HL-60 (cell line): Measurements from ENCODE around the gene FANCC.

Source experiments
- GABPA ChIP-seq: IDR thresholded peaks from 2 replicates; pipeline ENCODE4 v1.6.1; 2012; ENCODE audit warnings: low read depth
- SPI1 ChIP-seq: IDR thresholded peaks from 2 replicates; pipeline ENCODE4 v1.6.1; 2012; ENCODE audit warnings: low read depth, mild to moderate bottlenecking, borderline replicate concordance
- TF ChIP-seq, protein P1 (sequence below): IDR thresholded peaks from one replicate; pipeline ENCODE4 v1.5.1; 2011; ENCODE audit warnings: low read length, control low read depth, inconsistent platforms; ENCODE audit not compliant: insufficient read depth

GRCh38 chr9:95176755-95177319, 140.7 kb downstream of the FANCC start:
- TF ChIP-seq, protein P1, sequence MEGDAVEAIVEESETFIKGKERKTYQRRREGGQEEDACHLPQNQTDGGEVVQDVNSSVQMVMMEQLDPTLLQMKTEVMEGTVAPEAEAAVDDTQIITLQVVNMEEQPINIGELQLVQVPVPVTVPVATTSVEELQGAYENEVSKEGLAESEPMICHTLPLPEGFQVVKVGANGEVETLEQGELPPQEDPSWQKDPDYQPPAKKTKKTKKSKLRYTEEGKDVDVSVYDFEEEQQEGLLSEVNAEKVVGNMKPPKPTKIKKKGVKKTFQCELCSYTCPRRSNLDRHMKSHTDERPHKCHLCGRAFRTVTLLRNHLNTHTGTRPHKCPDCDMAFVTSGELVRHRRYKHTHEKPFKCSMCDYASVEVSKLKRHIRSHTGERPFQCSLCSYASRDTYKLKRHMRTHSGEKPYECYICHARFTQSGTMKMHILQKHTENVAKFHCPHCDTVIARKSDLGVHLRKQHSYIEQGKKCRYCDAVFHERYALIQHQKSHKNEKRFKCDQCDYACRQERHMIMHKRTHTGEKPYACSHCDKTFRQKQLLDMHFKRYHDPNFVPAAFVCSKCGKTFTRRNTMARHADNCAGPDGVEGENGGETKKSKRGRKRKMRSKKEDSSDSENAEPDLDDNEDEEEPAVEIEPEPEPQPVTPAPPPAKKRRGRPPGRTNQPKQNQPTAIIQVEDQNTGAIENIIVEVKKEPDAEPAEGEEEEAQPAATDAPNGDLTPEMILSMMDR, result no peak
- TF ChIP-seq SPI1, result no peak
- no peak for TF ChIP-seq GABPA
